UCSD-AML1 (cell line): ENCODE data around the gene IRF7.

Experiments used
- DNase-seq: peaks from one replicate; lab custom pipeline; 2025; ENCODE audit not compliant: unreplicated experiment; lab: John Stamatoyannopoulos, UW

IRF7 gene

DNA sequence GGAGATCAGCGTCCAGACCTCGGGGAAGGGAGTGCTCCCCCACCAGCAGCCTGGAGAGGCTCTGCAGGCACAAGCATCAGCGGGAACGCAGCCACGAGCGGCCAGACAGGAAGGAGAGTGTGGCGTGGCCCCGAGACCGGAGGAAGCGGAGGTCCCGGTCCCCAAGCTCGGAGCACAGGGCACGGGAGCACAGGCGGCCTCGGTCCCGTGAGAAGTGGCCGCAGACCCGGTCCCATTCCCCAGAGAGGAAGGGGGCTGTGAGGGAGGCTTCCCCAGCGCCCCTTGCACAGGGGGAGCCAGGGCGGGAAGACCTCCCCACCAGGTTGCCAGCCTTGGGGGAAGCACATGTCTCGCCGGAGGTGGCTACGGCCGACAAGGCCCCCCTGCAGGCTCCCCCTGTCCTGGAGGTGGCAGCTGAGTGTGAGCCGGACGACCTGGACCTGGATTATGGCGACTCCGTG lies 6.9 kb downstream of the IRF7 start:
- no peak for DNase-seq

DNA sequence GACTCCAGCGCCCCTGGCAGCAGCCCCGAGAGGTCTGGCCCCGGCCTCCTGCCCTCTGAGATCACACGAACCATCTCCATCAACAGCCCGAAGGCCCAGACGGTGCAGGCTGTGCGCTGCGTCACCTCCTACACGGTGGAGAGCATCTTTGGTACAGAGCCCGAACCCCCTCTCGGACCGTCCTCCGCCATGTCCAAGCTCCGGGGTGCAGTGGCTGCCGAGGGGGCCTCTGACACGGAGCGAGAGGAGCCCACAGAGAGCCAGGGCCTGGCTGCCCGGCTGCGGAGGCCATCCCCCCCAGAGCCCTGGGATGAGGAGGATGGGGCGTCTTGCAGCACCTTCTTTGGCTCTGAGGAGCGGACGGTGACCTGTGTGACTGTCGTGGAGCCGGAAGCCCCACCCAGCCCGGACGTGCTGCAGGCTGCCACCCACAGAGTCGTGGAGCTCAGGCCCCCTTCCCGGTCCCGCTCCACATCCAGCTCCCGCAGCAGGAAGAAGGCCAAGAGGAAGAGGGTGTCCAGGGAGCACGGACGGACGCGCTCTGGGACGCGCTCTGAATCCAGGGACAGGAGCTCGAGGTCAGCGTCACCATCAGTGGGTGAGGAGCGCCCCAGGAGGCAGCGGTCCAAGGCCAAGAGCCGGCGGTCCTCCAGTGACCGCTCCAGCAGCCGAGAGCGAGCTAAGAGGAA lies 7.6 kb downstream of the IRF7 start:
- DNase-seq: no peak

- no peak for DNase-seq
These were observed 8.6 kb downstream of the IRF7 start for GRCh38 chr11:607020-607780.

DNA sequence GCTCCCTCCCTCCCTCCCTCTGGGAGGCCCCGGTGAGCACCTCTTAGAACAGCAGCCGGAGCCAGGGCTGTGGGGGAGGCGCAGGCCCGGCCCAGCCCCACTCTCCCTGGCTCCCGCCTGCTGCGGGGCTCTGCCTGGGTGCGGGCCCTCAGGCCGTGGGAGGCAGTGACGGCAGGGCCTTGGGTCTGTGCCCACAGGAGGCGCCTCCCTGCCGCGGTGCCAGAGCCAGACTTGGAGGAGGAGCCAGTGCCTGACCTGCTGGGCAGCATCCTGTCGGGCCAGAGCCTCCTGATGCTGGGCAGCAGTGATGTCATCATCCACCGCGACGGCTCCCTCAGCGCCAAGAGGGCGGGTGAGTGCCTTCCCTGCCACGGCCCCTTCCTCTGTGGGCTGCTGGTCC lies 9.5 kb downstream of the IRF7 start:
- DNase-seq: no peak

DNA sequence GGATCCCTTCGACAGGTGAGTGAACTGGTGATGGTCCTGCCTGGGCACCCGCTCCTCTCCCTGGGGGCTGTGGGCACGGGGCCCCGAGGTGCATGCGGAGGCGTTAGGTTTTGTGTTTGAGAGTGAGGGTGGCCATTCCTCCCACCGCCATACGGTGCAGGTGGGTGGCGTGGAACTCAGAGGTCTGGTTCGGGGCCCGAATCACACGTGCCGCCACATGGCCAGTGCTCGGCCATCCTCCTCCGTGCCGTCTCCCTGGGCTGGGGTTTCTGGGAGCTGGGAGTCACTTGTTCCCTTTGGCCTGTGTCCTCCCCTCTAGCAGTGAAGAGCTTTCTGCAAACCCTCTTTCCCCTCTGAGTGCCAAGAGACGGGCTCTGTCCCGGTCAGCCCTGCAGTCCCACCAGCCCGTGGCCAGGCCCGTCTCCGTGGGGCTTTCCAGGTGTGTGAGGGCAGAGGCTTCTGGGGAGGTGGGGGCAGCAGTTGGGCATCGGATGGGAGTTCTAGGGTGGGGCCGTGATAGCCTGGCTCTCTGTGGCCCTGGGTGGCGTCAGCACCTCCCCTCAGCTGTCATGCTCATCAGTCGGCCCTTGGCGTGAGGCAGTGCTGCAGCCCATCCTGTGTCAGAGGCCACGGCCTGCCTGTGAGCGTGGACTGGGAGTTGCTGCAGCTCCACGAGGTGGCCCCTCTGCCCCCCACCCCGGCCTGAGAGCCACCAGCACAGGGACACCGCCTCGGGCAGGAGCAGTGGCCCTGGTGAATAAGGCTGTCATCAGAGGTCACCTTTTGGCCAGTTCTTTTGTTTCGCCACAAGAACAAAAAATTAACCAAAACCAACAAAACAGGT lies 10.2 kb downstream of the IRF7 start:
- no peak for DNase-seq

GRCh38 chr11:603154-603553 lies 12.6 kb downstream of the IRF7 start:
- DNase-seq: no peak

- no peak for DNase-seq
These were observed 14.0 kb downstream of the IRF7 start for GRCh38 chr11:601573-602245.

DNA sequence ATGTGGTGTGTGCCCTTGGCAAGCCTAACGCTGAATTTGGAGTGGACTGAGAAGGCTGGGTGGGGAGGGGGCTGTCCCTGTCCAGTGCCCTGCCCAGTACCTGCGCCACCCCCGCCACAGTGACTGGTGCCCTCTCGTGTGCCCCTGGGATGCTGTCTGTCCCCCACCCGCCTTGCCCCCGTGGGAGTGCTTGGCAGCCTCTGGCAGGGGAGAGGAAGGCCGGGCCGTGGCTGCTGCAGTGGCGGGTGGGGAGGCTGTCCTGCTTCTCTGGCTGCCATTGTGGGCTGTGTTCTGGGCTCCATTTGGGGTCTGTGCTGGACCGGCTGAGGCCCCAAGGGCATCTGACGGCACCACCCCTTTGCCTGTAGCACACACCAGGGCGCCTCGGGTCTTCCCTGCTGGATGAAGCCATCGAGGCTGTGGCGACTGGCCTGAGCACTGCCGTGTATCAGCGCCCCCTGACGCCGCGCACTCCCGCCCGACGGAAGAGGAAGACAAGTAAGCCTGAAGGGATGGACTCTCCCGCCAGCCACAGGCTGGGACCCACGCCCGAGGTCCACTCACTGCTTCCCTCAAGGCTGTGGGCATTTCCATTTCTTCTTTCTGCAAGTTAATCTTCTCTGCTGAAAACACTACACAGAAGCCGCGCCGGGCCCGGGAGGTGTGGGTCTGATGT lies 17.6 kb downstream of the IRF7 start:
- DNase-seq: no peak

GRCh38 chr11:597166-597725 lies 18.5 kb downstream of the IRF7 start:
- no peak for DNase-seq

DNA sequence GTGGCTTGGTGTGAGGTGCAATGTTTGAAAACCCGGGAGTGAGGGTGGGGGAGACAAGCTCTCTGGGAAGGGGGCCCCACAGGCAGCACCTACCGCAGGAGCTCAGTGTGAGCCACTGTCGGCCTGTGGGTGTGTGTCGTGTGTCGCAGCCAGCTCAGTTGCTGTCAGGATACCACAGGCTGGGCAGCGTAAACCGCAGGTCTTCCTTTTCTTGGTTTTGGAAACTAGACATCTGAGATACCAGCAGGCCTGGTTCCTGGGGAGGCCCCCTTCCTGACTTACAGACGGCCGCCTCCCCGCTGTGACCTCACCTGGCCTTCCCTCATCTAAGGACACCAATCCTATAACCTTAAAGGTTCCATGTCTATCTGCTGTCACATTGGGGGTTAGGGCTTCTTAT lies 19.4 kb downstream of the IRF7 start:
- no peak for DNase-seq

GRCh38 chr11:595400-595799 lies 20.4 kb downstream of the IRF7 start:
- no peak for DNase-seq

DNA sequence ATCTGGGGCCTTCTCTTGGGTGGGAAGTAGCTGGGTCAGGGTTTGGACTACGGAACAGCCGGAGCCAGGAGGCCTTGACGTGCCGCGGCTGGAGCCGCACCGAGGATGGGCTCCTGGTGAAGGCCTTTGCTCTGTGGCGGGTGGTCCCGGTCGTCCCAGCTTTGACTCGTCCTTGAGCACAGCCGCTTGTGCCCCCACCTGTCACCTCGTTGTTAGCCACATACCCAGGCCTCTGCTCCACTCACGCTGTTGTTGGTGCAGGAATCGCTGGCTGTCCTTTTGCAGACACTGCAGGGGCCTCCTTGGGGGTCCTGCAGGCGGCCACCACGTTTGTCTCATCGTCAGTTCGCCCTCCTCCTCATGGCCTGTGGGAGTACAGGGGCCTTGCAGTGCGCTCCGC lies 22.4 kb downstream of the IRF7 start:
- DNase-seq: no peak

GRCh38 chr11:592918-593317 lies 22.8 kb downstream of the IRF7 start:
- DNase-seq: no peak

- DNase-seq: no peak
These were observed 23.2 kb downstream of the IRF7 start for GRCh38 chr11:592501-592900.

DNA sequence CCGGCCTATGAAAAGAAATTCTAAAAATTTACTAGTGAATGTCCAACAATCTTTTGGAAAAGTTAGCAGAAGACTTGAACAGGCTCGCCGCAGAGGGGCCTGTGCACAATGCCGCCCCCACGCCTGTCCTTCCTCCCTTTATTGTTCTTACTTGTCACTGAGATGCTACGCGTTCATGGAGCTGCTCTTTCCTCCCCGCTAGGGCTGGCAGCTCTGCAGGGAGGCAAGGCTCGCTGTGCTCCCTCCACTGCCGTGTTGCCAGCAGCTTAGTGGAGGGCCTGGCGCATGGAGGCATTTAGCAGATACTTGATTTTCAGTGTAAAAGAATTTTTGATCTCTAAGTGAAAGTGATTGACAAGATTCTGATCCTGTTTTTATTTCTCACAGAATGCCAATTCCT lies 24.8 kb downstream of the IRF7 start:
- DNase-seq: no peak

DNA sequence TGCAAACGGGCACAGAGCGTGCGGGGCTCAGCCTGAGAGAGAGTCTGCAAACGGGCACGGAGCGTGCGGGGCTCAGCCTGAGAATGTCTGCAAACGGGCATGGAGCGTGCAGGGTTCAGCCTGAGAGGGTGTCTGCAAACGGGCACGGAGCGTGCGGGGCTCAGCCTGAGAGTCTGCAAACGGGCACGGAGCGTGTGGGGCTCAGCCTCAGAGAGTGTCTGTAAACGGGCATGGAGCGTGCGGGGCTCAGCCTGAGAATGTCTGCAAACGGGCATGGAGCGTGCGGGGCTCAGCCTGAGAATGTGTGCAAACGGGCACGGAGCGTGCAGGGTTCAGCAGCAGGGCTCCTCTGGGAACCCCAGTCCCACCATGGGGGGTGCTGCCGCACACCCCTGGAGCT lies 26.0 kb downstream of the IRF7 start:
- DNase-seq: no peak

GRCh38 chr11:587978-588380 lies 27.8 kb downstream of the IRF7 start:
- DNase-seq: no peak

DNA sequence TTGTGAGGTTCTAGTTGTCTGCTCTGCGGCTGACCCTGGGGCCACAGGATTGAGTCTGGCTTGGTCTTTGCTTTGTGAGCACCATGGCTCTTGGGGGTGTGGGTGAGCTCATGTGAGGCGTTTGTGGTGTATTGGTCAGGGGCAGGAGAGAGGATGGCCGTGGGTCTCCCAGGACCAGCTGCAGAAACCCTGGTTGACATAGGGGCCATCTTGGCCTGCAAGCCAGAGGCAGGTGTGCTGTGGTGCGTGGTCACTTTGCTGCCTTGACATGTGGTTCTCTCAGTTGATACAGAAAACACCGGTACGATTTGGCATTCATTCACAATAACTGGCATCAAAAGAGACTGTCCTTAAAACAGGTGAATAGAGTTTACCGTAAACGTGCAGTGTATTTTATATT lies 28.2 kb downstream of the IRF7 start:
- no peak for DNase-seq

GRCh38 chr11:586376-587316 lies 29.1 kb downstream of the IRF7 start:
- DNase-seq: no peak
